Cardiac muscle cell (in vitro differentiated cells and primary cell): ENCODE data around the gene FAM186B. TPM values are rescaled to one million over a fixed set of nuclear protein-coding genes. Genes with fewer than 3 reads are reported as not detected.

Experiments
- DNase-seq, 2 donors: peaks; one replicate each; pipeline versions ENCODE4 v3.0.0 to v3.0.0-alpha.2; 2010 to 2017; ENCODE audit warnings: low read depth in 1 of 2, low spot score in 1 of 2
- H3K27ac ChIP-seq: fragments of 200-600 bp; sonication (generic); 2 replicates; pipeline ENCODE4 v1.5.1; 2016
- H3K27me3 ChIP-seq: fragments of 200-600 bp; sonication (generic); 2 replicates; pipeline ENCODE4 v1.6.0; 2016; ENCODE audit warnings: control low read depth
- H3K36me3 ChIP-seq: fragments of 200-600 bp; sonication (generic); 2 replicates; pipeline ENCODE4 v1.5.1; 2016; ENCODE audit warnings: control low read depth
- H3K4me1 ChIP-seq: fragments of 200-600 bp; sonication (generic); 2 replicates; pipeline ENCODE4 v1.8.1; 2017; ENCODE audit warnings: low read depth, mild to moderate bottlenecking, mixed run types
- H3K4me3 ChIP-seq: fragments of 200-600 bp; sonication (generic); 2 replicates; pipeline ENCODE4 v1.5.1; 2016; ENCODE audit warnings: mild to moderate bottlenecking
- H3K9me3 ChIP-seq: fragments of 200-600 bp; sonication (generic); 2 replicates; pipeline ENCODE4 v1.5.1; 2017; ENCODE audit warnings: low read depth, mild to moderate bottlenecking, control low read depth
- polyA plus RNA-seq: library from polyadenylated mRNA; unstranded; fragments of >200 nt; fragmentation: Nextera tagmentation; extraction: Ambion mirVana; gene quantifications from 2 replicates; pipeline ENCODE4 v1.2.1, GENCODE V29; 2016
- total RNA-seq: library from RNA; depleted of rRNA; stranded (reverse); fragments of >200 nt; gene quantifications from 2 replicates; pipeline ENCODE4 v1.2.3, GENCODE V29; 2016
- TF ChIP-seq, protein P1 (sequence below): IDR thresholded peaks from 2 replicates; pipeline ENCODE4 v1.5.1; 2012; ENCODE audit warnings: low read depth, mild to moderate bottlenecking, low read length

FAM186B gene
- total and polyA plus RNA-seq, 2 experiments from 2014 or later = 0.99 to 1.6 TPM

DNA sequence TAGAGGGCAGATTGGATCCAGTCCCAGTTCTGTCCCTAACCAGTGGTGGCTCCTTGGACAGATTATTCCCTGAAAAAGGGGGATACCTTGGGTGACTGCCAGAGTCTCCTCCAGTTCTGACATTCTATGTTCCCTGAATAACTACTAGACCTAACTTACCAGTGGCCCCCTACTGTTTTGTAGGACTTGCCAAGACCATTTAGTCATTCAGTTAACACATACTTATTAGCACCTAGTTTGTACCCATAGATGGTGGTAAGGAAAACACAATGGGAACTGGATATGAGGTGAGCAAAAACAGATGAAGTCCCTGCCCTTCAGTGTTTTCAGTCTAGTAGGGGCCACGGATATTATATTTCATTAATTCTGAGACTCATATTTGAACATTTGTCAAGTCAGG, 21.4 kb upstream of the FAM186B start:
- TF ChIP-seq, protein P1, sequence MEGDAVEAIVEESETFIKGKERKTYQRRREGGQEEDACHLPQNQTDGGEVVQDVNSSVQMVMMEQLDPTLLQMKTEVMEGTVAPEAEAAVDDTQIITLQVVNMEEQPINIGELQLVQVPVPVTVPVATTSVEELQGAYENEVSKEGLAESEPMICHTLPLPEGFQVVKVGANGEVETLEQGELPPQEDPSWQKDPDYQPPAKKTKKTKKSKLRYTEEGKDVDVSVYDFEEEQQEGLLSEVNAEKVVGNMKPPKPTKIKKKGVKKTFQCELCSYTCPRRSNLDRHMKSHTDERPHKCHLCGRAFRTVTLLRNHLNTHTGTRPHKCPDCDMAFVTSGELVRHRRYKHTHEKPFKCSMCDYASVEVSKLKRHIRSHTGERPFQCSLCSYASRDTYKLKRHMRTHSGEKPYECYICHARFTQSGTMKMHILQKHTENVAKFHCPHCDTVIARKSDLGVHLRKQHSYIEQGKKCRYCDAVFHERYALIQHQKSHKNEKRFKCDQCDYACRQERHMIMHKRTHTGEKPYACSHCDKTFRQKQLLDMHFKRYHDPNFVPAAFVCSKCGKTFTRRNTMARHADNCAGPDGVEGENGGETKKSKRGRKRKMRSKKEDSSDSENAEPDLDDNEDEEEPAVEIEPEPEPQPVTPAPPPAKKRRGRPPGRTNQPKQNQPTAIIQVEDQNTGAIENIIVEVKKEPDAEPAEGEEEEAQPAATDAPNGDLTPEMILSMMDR = no peak
- Histone ChIP-seq H3K4me1 (peaks cover 5% of the 10 kb centered on the region), H3K27me3 (no peaks in the 10 kb centered on the region), H3K4me3 (no peak overlapping the region), H3K36me3 (no peaks in the 10 kb centered on the region), H3K27ac (no peak overlapping the region), H3K9me3 (no peaks in the 10 kb centered on the region)
- no peak for DNase-seq

DNA sequence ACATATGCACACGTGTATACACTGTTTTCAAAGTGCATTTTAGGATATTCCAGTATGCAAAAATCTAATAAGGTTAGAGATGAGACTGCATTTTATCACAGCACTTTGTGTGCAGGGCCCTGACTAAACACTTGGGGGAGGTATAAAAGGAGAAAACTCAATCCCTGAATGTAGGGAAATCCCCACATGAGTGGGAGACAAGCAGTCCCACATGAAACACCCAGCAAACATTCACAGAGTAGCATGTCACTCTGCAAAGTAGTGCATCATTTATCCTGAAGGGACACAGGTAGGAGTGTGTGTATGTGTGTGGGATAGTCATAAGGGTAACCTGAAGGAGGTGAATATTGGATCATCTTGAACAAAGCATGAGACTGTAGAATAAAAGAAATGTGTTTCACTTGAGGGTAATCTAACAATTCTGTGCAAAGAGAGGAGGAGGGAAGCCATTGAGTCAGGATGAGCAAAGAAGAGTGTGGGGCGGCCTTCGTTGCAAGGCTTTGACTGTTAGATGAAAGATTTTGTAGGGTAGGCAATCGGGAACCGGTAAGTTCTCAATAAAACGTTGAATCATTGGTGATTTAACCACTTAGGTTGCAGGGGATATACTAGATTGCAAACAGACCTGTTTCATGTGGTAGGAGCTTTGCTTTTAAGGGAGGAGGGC, 20.9 kb upstream of the FAM186B start:
- H3K4me3 ChIP-seq = no peak overlapping the region

DNA sequence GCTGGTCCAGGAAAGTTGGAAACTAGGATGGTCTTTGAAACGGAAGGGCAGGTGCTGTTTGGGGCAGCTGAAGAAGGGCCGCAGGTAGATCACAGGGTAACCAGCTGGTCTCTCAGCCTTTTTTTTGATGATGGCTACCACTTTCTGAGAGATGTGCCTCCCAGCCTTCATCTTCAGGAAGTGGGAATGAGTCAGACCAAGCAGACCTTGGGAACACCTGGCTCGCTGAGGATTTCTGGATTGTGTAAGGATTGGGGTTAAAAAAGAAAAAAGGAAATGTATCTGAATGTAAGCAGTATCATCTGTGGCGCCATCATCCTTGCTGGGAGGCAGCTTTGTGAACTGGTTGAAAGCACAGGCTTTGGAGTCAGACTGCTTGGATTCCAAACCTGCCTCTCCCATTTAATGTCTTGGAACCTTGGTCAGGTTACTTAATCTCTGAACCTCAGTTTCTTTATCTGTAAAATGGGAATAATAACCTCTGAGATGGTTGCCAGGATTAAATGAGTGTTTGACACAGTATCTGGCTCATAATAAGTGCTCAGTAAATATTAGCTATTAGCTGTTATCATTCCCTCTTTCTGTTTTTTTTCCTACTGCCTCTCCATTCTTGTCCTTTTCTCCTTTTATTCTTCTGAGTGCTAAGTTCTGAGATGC, 19.6 kb upstream of the FAM186B start:
- no peaks in the 10 kb centered on the region for H3K9me3 ChIP-seq
- peaks cover 7% of the 10 kb centered on the region for H3K4me1 ChIP-seq
- H3K27ac ChIP-seq = no peak overlapping the region
- TF ChIP-seq, protein P1 = no peak
- no peak overlapping the region for H3K4me3 ChIP-seq
- no peaks in the 10 kb centered on the region for H3K27me3 ChIP-seq
- no peaks in the 10 kb centered on the region for H3K36me3 ChIP-seq
- DNase-seq = peak in 1 of 2 donors; percentile 28

More for the DNA sequence above, 20.9 kb upstream of the FAM186B start:
- Histone ChIP-seq H3K27me3 (no peaks in the 10 kb centered on the region), H3K27ac (no peak overlapping the region), H3K9me3 (no peaks in the 10 kb centered on the region), H3K36me3 (no peaks in the 10 kb centered on the region), H3K4me1 (peaks cover 7% of the 10 kb centered on the region)
- TF ChIP-seq, protein P1 = peak; percentile 24
- DNase-seq = no peak

DNA sequence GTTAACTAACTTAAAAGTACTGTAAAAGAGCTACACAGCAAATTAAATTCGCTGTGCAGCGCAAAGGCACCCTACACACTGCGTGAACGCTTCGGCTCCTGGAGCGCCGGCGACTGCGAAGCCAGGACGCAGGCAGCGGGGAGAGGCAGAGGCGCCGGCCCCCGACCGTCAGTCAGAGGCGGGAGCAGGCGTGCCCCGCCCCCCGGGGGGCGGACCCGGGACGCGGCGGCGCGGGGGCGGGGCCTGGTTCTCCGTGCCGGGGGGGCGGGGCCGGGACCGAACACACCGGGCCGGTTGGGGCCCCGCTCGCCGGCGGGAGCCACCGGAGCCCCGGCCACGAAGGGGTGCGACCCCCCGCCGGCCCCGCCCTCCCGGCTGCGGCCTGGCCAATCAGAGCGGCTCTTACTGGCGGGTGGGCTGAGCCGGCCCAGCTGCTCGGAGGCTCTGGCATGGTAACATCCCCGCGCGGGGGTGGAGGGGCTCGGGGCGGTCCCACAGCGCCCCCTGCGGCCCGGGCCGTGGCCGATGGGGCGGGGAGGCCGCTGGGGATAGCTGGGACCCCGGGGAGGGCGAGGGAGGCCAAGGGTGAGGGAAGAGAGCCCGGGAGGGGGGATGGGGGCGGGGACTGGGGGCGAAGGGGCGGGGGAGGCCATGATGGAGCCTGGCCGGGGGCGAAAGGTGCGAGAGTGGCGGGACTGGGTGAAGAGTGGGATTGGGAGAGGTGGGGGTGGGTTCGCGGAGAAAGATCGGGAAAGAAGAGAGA, 17.9 kb upstream of the FAM186B start, which contains the start of gene PRPF40B:
PRPF40B (plus strand) TSS at position 420 of the 763 bp plus-strand sequence; CDS start at position 450, 30 bp downstream.
- peak within 1 kb of the TSS; percentile 85 for H3K27ac ChIP-seq
- H3K4me3 ChIP-seq = peak within 1 kb of the TSS; percentile 31
- H3K4me1 ChIP-seq = peaks cover 7% of the 10 kb centered on the region

More for the DNA sequence above, 17.9 kb upstream of the FAM186B start, which contains the start of gene PRPF40B:
- H3K9me3 ChIP-seq = no peaks in the 10 kb centered on the region
- TF ChIP-seq, protein P1 = peak; percentile 43
- H3K27me3 ChIP-seq = no peaks in the 10 kb centered on the region
- DNase-seq = peak; percentile 89 to 94
- no peaks in the 10 kb centered on the region for H3K36me3 ChIP-seq
